Measurements from ENCODE around the gene PANK4.

PANK4 gene

DNA sequence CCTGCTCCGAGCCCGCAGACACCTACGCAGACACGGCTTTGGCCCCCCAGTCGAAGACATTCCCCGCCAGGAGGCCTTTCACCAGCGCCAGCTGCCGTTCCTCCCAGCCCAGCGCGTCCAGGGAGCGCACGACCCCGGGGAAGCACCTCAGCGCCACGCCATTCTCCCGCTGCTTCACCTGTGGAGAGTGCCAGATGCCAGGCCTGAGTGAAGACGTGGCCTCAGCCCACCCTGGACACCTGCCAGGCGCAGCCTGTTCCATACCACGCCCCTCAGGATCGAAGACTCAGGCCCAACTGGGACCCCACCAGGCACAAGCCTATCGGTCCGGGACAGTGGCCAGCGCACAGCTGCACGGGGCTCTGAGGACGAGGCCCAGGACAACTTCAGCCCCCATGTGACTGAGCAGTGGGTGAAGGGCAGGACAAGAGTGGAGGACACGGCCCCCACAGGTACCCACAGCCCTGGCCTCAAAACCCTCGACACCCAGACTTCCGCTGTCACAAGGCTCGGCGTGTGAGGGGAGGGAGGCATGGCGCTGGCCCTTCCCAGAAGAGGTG is 13.5 kb downstream of the PANK4 start:
- no peak for DNase-seq (ENCODE audit: low read depth in 2 of 2)

DNA sequence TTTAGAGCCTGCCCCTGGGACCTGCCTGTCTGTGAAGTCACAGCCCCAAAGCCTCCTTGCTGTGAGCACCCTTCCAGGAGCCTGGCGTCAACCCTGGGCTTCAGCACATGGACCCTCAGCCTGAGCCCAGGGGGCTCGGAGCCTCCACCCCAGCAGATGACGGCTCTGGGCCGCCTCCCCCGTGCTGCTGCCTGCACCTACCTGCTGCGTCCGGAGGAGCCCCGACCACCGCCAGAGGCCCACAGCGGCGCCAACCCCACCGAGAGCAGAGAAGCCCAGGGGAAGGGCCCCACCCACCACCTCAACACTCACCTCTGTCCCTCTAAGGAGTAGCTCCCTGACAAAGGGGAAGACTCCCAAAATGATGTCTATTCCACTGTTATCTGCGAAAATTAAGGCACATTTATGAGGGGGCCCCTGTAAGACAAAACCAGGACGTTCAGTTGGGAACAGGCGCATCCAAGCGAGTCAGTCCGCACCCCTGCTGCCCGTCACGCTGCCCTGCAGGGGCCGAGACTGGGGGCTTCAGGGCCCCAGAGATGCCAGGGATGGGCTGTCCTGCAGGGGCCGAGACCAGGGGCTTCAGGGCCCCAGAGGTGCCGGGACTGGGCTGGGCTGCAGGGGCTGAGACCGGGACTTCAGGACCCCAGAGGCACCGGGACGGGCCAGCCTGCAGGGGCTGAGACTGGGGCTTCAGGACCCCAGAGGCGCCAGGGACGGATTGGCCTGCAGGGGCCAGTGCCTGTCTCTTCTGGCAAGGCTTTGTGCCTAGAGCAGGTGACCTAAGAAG is 15.8 kb downstream of the PANK4 start:
- DNase-seq (ENCODE audit: low read depth in 2 of 2): no peak

DNA sequence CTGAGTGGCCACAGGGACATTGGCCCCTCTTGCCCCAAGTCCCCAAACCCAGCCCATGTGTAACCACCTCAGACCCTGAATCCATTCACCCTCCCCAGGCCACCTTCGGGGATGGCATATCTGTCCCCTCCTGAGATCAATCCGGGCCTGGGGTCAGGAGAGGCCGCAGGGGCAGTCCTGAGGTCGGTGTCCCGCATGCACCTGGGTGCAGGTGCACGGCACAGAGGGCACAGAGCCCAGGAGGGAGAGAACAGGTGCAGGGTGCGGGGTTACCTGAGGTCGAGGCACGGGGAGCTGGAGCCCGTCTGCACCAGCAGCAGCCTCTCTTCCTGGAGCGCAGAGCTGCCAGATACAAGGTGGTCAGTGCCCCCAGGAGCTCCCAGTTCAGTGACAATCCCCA is 16.8 kb downstream of the PANK4 start:
- DNase-seq (ENCODE audit: low read depth in 2 of 2): no peak

DNA sequence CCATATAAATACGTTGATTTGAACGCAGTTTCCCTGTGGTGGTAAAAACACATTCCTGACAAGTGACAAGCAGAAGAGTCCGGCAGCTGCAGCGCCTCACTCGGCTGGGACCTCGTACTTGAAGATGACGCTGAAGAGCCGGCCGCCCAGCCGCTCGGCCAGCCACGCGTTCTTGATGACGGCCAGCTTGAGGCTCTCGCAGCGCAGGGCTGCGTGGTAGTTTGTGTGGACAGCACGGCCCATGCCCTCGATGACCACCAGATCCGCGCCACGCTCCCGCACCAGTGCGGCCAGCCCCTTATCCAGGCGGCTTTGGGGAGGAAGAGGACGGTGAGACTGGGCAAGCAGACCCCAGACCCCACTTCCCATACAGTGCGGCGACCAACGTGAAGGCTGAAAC is 17.6 kb downstream of the PANK4 start:
- no peak for DNase-seq (ENCODE audit: low read depth in 2 of 2)

DNA sequence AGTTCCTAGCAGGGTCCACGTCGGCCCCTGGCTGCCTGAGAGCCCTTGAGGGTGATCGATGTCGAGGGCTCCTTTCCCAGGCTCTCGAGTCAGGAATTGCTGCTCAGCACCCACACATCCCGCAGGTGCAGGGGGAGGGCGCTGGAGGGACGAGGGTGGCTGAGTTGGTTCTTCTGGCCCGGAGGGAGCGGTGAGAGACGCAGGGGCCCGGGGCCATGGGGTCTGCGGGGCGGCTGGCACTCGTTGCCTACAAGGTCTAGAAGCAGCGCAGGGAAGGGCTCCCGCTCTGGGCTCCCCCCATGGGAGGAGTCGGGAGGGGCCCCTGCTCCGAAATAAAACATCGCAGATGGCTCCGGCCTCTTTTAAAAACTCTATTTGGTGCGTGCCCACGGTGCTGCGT is 18.2 kb downstream of the PANK4 start:
- no peak for DNase-seq (ENCODE audit: low read depth in 2 of 2)

DNA sequence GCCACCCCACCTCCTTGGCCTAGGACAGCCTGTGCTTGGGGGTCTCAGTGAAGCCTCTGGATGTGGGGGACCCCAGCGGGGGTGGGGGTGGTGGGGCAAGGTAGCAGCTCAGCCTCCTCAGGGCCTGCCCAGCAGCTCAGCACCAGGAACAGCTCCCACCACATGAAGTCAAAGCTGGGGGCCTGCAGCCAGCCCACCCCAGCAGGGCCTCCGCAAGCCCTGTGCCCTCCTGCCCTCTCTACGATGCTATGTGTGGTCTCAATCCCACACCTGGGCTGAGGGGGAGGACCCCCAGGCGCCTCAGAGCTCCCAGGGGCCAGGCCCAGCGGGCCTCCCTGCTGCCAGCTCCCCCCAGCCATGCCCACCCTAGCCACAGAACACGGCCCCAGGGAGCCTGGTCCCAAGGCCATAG is 18.6 kb downstream of the PANK4 start:
- no peak for DNase-seq (ENCODE audit: low read depth in 2 of 2)

DNA sequence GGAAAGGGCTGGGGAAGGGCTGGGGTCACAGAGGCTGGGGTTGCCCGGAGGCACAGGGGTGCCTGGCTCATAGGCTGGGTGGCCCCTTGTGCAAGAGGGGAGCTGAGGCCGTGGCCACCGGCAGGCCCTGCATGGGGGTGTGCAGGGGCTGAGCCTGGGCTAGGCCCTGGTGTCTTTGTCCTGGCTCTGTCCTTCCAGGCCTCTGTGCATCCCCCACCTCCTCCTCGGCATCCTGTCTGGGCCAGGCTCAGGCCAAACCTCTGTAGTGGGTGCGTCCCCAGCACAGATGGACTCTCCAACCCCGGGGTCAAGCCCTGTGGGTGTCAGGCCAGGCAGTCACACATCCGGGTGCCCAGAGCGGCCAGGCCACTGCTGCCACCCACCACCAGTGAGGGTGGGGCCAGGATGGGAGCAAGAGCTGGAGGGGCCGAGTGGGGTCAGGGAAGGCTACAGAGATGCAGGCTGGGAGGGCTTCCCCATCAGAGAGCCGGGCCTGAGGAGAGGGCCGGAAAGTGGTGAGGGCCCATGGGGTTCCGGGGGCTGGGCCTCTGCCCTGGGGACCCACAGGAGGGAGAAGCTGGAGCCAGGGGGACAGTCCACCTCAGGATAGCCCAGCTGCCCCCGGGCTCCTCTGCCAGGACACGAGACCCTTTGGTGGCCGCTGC is 19.4 kb downstream of the PANK4 start:
- DNase-seq (ENCODE audit: low read depth in 2 of 2): no peak

DNA sequence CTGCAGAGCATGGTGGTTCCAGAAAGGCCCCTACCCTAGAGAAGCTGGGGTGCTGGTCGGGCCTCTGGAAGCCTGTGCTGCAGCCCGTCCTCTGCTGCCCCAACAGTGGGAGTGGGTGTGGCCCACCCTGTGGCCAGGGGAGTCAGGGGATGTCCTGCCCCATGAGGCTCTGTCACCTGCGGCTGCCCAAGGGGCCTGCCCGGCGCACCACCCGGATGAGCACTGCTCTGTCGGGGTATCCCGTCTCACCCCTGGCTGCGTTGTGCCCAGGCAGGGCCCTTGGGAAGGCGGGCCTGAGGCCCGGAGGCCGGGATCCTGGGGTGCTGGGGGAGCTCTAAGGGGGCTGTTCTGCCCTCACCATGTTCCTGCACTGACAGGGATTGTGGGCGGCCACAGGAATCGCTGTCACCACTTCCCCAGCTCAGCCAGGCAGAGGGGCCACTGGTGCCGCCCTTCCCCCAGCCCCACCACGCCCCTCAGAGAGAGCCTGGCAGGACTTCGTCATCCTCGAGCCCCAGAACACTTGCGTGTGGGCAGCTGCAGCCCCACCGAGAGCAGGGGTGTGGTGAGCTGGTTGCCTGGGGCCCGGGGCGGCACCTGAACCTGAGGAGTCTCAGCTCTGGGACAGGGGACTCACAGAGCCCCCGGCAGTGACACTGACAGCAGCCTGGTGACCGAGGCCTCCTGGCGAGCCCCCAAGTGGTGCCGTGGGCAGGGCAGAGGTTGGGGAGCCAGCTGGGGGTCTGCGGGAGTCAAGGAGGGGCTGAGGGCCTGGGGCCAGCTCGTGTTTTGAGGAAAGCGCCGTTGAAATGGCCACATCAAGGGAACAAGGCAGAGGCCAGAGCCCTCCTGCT is 20.2 kb downstream of the PANK4 start:
- DNase-seq (ENCODE audit: low read depth in 2 of 2): no peak

DNA sequence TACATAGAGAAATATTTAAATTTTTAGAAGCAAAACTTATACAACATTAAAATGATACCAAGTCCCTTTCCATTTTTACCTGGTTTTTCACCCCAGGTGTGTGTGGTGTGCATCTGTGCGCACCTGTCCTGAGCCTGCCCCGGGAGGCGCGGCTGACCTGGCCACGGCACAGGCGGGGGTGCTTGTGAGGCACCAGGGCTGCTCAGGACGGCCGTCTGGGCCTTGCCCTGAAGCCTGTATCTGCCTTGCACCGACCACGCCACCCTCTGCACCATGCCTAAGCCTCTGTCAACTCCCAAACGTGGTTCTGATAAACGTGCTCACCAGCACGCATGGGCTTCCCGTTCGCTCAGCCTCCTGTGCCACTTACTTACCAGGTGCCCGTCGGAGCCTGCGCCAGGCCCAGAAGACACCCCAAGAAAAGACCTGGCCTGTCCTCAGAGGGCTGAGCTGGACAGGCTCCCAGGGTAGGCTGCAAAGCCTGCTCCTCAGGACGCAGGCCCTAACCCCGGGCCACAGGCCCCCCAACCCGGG is 20.9 kb downstream of the PANK4 start:
- no peak for DNase-seq (ENCODE audit: low read depth in 2 of 2)

DNA sequence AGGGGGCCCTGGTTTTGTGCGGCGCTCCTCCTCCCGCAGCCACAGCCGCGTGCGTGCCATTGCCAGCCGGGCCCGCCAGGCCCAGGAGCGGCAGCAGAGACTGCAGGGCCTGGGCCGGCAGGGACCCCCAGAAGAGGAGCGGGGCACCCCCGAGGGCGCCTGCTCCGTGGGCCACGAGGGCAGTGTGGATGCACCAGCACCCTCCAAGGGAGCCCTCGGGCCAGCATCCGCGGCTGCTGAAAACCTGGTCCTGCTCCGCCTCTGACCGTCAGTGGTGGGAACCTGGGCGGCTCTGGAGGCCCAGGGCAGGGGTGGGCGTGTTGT is 21.5 kb downstream of the PANK4 start:
- DNase-seq (ENCODE audit: low read depth in 2 of 2): no peak

DNA sequence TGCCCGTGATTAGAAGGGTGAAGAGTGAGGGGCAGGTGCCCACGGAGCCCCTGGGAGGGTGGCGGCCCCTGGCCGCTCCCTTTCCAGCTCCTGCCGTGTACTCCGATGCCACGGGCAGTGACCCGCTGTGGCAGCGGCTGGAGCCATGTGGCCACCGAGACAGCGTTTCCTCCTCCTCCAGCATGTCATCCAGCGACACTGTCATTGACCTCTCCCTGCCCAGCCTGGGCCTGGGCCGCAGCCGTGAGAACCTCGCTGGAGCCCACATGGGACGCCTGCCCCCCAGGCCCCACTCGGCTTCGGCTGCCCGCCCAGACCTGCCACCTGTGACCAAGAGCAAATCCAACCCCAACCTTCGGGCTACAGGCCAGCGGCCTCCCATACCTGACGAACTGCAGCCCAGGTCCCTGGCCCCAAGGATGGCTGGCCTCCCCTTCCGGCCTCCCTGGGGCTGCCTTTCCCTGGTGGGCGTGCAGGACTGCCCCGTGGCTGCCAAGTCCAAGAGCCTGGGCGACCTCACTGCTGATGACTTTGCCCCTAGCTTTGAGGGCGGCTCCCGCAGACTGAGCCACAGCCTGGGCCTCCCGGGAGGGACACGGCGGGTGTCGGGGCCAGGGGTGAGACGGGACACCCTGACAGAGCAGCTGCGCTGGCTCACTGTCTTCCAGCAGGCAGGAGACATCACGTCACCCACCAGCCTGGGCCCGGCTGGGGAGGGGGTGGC is 22.0 kb downstream of the PANK4 start:
- no peak for DNase-seq (ENCODE audit: low read depth in 2 of 2)

DNA sequence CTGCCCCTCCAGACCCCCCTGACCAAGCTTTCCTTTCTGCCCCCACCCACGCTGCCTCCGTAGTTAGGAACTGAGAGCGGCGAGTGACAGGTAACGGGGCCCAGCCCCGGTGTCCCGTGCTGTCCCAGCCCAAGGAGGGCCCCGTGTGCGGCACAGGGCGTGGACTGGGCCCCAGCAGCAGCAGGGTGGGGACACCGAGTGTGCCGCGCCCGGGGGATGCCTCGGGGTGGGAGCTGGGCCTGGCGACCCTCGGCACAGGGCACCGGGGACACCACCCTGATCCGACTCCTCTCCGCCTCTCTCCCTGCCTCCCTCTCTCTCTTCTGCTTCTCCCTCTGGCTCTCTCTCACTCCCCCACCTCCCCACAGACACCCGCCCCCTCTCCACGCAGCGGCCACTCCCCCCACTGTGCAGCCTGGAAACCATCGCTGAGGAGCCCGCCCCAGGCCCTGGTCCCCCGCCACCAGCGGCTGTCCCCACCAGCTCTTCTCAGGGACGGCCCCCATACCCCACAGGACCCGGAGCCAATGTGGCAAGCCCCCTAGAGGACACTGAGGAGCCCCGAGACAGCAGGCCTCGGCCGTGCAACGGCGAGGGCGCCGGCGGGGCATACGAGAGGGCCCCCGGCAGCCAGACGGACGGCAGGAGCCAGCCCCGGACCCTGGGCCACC is 22.7 kb downstream of the PANK4 start:
- no peak for DNase-seq (ENCODE audit: low read depth in 2 of 2)

DNA sequence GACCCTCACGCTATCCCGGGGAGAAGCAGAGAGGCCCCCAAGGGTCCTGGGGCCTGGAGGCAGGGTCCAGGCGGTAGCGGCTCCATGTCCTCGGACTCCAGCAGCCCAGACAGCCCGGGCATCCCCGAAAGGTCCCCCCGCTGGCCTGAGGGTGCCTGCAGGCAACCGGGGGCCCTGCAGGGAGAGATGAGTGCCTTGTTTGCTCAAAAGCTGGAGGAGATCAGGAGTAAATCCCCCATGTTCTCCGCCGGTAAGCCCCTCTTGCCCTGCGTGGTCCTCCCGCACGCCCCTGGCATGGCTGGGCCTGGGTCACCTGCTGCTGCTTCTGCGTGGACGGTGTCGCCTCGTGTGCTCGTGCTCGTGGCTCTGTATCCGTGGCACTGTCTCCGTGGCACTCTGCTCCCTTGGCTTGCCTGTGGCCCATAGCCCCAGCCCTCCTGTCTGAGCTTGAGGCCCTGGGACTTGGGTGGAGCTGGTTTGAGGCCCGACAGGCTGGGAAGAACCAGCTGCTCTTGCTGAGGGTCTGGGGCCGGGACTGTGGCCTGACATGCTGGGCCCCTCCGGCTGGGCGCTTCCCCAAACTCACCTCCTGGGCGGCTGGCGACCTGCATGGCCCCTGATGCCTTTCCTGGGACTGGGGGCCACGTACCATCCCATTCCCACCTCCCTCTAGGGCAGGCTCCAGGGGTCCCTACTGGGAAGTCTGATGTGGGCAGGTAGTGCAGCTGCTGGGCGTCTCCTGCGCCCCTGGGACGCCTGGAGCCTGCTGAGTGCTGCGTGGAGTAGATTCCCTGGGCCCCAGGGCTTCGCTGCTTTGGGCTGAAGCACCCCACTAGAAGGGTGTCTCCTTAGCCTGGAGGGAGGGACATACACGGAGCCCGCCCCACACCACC is 23.5 kb downstream of the PANK4 start:
- DNase-seq (ENCODE audit: low read depth in 2 of 2): no peak

DNA sequence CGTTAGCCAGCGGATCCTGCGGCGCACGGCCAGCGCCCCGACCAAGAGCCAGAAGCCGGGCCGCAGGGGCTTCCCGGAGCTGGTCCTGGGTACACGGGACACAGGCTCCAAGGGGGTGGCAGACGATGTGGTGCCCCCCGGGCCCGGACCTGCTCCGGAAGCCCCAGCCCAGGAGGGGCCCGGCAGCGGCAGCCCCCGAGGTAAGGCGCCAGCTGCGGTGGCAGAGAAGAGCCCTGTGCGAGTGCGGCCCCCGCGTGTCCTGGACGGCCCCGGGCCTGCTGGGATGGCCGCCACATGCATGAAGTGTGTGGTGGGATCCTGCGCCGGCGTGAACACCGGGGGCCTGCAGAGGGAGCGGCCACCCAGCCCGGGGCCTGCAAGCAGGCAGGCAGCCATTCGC is 24.2 kb downstream of the PANK4 start:
- no peak for DNase-seq (ENCODE audit: low read depth in 2 of 2)

DNA sequence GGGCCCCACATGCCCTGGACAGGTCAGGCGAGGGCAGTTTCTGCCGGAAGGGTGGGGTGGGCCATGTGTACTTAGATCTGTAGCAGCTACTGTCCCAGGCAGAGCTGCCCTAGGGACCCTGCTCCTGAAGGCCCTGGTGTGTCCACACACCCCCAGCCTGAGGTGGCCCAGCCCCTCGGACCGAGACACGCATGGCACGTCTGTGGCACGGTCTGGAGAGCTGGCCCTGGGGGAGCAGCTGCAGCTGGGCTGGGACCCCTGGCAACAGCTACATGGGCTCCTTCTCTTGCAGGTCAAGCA is 24.6 kb downstream of the PANK4 start:
- DNase-seq (ENCODE audit: low read depth in 2 of 2): no peak

DNA sequence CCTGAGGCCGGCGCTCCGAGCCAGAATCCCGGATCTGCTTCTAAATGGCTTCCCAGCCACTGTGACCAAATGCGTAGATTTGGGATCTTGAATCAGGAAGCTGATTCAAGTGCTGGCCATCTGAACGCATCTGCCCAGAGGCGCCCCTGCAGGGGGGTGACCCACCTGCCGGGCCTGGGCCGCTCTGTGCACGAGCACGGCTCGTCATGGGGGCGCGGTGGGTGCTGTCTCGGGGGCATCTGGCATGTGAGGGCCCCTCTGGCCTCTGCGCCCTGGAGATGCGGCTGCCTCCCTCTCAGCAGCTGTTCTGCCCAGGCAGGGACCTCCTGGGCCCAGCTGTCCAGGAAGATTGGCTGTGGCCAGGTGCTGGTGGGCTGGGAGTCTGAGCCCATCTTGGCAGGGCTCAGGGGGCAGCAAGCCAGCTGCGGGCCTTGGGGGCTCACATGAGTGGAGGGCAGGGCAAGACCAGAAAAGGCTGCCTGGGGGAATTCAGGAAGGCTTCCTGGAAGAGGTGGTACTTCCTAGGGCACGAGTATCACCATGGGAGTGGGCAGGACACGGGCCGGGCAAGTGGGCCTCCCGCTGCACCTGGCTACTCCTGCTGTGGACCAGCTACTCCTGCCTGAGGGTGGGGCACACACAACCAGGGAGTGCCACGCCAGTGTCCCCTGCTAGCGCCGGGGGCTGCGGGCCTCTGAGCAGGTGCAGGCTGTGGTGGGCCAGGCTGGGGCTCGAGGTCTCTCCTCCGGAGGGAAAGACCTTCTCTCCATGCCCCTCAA is 25.2 kb downstream of the PANK4 start:
- DNase-seq (ENCODE audit: low read depth in 2 of 2): no peak

DNA sequence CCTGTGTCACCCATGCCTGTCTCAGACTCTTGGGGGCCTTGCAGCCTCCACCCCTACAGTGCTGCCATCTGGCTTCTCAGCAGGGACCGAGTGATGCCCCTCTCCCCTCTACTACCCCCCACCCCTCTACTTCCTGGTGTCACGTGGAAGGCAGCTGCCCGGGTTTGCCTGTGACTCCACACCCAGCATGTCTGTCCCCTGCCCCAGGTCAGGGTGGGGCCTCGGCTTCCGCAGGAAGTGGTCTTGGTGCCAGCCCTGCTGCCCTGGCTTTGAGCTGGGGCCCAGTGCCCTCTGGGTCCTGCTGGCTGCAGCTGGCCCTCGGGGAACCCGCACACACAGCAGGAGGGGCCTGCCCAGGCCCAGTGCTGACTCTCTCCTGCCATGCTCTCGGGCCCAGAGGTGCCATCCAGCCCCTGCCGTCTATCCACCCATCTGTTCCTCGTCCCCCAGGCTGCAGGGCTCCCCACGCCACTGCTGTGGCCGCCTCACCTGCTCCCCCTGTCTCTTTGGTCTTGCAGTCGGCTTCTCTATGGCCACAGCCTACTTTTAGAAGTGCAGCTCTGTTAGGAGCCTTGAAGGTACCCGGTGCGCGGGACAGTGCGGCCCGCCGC is 26.3 kb downstream of the PANK4 start:
- DNase-seq (ENCODE audit: low read depth in 2 of 2): no peak

DNA sequence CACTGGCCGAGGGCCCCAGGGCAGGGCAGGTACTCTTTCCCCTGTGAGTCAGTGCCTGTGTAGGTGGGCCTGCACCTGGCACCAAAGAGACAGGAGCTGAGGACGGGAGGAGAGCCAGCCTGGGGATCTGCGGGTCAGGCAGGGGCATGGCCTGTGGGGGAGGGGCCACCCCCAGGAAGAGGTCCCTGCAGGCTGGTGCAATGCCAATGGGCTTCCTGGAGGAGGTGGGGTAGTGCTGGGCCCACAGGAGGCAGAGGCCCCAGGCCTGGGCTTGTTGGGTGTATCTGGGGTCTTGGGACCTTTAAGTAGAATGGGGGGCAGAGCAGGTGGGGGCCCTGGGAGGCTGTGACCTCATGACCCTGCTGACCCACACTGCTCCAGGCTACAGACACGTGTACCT is 27.1 kb downstream of the PANK4 start:
- DNase-seq (ENCODE audit: low read depth in 2 of 2): no peak

DNA sequence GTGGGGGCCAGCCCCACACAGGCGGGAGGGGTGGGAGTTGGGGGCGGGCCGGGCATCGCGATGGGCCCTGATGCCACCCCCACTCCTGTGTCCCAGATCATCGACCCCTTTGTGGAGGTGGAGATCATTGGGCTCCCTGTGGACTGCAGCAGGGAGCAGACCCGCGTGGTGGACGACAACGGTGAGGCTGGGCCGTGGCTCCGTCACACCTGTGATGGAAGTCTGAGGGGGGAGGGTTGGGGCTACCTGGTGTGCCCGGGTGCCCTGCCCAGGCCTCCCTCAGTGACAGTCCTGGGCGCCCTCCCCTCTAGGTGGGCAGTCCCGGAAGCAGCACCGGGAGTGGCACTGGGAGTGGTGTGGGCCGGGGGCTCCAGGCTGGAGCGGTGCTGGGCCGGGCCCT is 27.7 kb downstream of the PANK4 start:
- no peak for DNase-seq (ENCODE audit: low read depth in 2 of 2)
